GM12801 (cell line): Measurements from ENCODE around the gene CUEDC2.

Experiments
- TF ChIP-seq, protein P1 (sequence below): IDR thresholded peaks from one replicate; pipeline ENCODE4 v1.5.1; 2011; ENCODE audit warnings: control low read depth; ENCODE audit not compliant: insufficient read length; ENCODE audit errors: extremely low read depth

Gene CUEDC2

DNA sequence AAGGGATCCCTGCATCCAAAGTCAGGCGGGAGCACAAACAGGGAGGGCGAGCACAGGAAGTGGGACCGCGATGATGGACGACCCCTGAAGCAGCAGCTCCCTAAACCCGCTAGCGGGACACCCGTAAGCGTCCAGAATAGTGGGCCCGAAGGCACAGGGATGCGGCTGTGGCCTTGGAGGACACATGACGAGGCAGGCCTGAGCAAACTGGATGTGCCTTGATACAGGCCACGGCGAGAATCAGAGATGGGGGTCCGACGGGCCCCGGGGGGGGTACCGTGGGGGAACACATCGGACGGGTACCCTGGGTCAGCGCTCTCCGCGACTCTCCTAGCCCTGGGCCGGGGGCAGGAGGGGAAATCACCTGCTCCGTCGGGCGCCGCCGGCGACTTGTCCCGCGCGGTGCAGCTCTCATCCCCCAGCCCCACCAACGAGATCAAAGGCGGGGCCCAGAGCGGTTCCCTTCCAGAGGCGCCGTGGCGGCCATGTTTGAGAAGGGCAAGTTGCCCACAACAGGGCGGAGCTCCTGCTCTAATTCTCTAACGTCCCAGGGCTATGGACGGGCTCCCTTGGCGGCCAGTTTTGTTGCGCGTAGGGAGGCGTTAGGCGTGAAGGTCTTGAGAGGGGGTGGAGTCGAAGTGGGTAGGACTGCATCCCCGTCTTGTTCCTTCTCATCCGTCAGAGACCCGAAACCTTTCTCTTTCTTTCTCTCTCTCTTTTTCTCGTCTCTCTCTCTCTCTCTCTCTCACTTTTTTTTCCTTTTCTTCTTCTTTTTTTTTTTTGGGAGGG is at the start of gene CUEDC2:
CUEDC2 (minus strand) TSS at position 413 of the 789 bp plus-strand sequence. CDS start 7,386 bp downstream, outside the sequence.
- TF ChIP-seq, protein P1, sequence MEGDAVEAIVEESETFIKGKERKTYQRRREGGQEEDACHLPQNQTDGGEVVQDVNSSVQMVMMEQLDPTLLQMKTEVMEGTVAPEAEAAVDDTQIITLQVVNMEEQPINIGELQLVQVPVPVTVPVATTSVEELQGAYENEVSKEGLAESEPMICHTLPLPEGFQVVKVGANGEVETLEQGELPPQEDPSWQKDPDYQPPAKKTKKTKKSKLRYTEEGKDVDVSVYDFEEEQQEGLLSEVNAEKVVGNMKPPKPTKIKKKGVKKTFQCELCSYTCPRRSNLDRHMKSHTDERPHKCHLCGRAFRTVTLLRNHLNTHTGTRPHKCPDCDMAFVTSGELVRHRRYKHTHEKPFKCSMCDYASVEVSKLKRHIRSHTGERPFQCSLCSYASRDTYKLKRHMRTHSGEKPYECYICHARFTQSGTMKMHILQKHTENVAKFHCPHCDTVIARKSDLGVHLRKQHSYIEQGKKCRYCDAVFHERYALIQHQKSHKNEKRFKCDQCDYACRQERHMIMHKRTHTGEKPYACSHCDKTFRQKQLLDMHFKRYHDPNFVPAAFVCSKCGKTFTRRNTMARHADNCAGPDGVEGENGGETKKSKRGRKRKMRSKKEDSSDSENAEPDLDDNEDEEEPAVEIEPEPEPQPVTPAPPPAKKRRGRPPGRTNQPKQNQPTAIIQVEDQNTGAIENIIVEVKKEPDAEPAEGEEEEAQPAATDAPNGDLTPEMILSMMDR = no peak

- TF ChIP-seq, protein P1 = no peak
Observed at GRCh38 chr10:102480396-102480795, 48.0 kb upstream of the CUEDC2 start.

DNA sequence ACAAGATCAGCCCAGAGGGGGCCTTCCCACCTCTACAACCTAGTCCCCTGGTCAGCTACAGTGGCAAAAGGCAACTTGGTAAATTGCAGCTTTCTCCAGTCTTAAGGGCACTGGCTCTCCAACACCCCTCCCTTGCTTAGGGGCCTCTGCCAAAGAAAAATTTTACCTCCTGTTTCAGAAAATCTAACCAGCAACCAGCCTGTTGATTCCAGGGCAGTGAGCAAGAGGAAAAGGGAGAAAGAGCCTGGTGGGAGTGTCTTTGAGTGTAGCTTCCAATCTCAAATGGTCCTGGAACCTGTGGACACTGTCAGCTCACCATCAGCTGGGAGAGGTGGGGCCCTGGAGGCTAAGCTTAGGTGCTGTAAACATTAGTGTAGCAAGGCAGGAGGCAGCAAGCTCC is 47.3 kb upstream of the CUEDC2 start:
- TF ChIP-seq, protein P1 = no peak

DNA sequence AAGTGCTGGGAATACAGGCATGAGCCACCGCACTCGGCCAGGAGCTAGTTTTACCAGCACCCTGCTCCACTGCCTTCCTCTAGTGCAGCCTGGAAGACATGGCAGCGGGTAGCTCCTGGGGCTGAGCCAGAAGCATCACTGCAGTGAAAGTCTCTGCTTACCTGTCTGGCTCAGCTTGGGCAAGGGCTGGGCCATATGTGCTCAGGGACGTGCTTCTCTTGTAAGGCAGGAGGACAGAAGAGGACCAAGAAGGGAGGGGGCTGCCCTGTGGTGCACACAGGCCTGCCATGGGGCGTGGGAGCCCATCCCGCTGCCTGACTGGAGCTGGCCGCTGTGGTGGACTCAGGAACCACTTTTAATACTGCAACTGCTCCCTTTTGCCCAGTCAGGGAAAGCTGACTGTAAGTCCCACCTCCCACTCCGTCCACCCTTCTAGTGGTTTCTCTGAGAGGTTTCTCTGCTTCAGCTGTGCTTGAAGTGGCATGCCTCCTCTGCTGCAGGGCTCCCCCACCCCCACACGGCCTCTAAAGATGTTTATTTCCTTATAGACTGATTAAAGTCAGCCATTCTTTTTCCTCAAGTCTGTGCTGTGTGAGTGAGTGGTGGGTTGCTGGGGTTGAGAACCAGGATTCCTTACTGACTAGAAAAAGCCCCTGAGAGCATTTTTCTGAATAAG is 44.2 kb upstream of the CUEDC2 start:
- TF ChIP-seq, protein P1 = no peak

GRCh38 chr10:102475451-102476040 is 43.2 kb upstream of the CUEDC2 start:
- TF ChIP-seq, protein P1 = no peak

GRCh38 chr10:102473445-102474331 is 41.3 kb upstream of the CUEDC2 start:
- TF ChIP-seq, protein P1 = no peak
